GM23338 (cell line): ENCODE data around the gene PROSER1. TPM values are rescaled to one million over a fixed set of nuclear protein-coding genes. Genes with fewer than 3 reads are reported as not detected.
"Not testable (repeated sequence)": the region's sequence is repeated elsewhere in the genome, so short reads cannot be mapped to it uniquely, and the experiment has no call there.

Experiments
- ATAC-seq: fragments of 200-7000 bp; cut with Tn5 transposase; 3 replicates; pipeline ENCODE4 v1.9.1; 2020
- DNase-seq: peaks from one replicate; pipeline ENCODE4 v3.0.0-alpha.2; 2015; ENCODE audit warnings: low spot score
- H2AFZ ChIP-seq: fragments of 200-600 bp; sonication (generic); 2 replicates; pipeline ENCODE4 v1.8.0; 2016; ENCODE audit warnings: antibody characterized with exemption, mild to moderate bottlenecking, moderate library complexity
- H3F3A ChIP-seq: fragments of 200-600 bp; sonication (generic); replicated peaks from 2 replicates; pipeline ENCODE4 v1.8.0; 2017; ENCODE audit warnings: antibody characterized with exemption, mixed run types, low read depth
- H3K27ac ChIP-seq: fragments of 200-600 bp; sonication (generic); 2 replicates; pipeline ENCODE4 v1.6.1; 2016; ENCODE audit warnings: low read depth
- H3K27me3 ChIP-seq: fragments of 200-600 bp; sonication (generic); 2 replicates; pipeline ENCODE4 v1.8.0; 2016; ENCODE audit warnings: mild to moderate bottlenecking, mixed run types, moderate library complexity; ENCODE audit not compliant: insufficient read depth
- H3K36me3 ChIP-seq: fragments of 200-600 bp; sonication (generic); 2 replicates; pipeline ENCODE4 v1.8.0; 2016; ENCODE audit warnings: mild to moderate bottlenecking; ENCODE audit not compliant: insufficient read depth
- H3K4me1 ChIP-seq: fragments of 200-600 bp; sonication (generic); 2 replicates; pipeline ENCODE4 v1.8.0; 2016; ENCODE audit warnings: mild to moderate bottlenecking, moderate library complexity; ENCODE audit not compliant: insufficient read depth
- H3K4me2 ChIP-seq: fragments of 200-600 bp; sonication (generic); 2 replicates; pipeline ENCODE4 v1.7.1; 2017; ENCODE audit warnings: mixed run types
- H3K4me3 ChIP-seq: fragments of 200-600 bp; sonication (generic); 2 replicates; pipeline ENCODE4 v1.6.1; 2016; ENCODE audit warnings: mixed run types
- H3K79me2 ChIP-seq: fragments of 200-600 bp; sonication (generic); replicated peaks from 2 replicates; pipeline ENCODE4 v1.8.0; 2017; ENCODE audit warnings: mild to moderate bottlenecking; ENCODE audit not compliant: insufficient read depth
- H3K9me2 ChIP-seq: fragments of 200-600 bp; sonication (generic); 2 replicates; pipeline ENCODE4 v1.8.0; 2017; ENCODE audit not compliant: insufficient read depth
- H4K20me1 ChIP-seq: fragments of 200-600 bp; sonication (generic); replicated peaks from 2 replicates; pipeline ENCODE4 v1.8.0; 2017; ENCODE audit warnings: mild to moderate bottlenecking; ENCODE audit not compliant: insufficient read depth
- H3K27ac Mint-ChIP-seq: 2 replicates; pipeline ENCODE4 v1.8.0; 2020; ENCODE audit warnings: inconsistent platforms, mild to moderate bottlenecking, moderate library complexity, mixed read lengths
- H3K27me3 Mint-ChIP-seq: 3 replicates; pipeline ENCODE4 v1.8.0; 2022; ENCODE audit warnings: low read depth, mild to moderate bottlenecking, moderate library complexity, mixed read lengths, inconsistent platforms; ENCODE audit not compliant: insufficient read depth, poor library complexity
- H3K36me3 Mint-ChIP-seq: 3 replicates; pipeline ENCODE4 v1.8.0; 2021; ENCODE audit warnings: low read depth, mild to moderate bottlenecking, inconsistent platforms, moderate library complexity, mixed read lengths
- H3K4me1 Mint-ChIP-seq: 3 replicates; pipeline ENCODE4 v1.8.0; 2020; ENCODE audit warnings: mild to moderate bottlenecking, inconsistent platforms, mixed read lengths
- H3K4me3 Mint-ChIP-seq: 3 replicates; pipeline ENCODE4 v1.8.0; 2021; ENCODE audit warnings: moderate library complexity, mild to moderate bottlenecking, inconsistent platforms, mixed read lengths
- H3K9me3 Mint-ChIP-seq: 3 replicates; pipeline ENCODE4 v1.8.0; 2020; ENCODE audit warnings: moderate library complexity, mild to moderate bottlenecking, inconsistent platforms, mixed read lengths
- CREB1 ChIP-seq: fragments of 250-450 bp; sonication (Bioruptor Pico); IDR thresholded peaks from 2 replicates; pipeline ENCODE4 v1.5.0; 2020; ENCODE audit warnings: low read depth, mild to moderate bottlenecking, moderate library complexity
- CTCF ChIP-seq, 2 experiments: fragments of 200-600 bp in 1 of 2; sonication (generic) in 1 of 2; conservative IDR thresholded peaks; 2 replicates each; pipeline versions ENCODE4 v1.5.1 to v1.6.1; 2016 to 2017; ENCODE audit warnings: antibody characterized with exemption in 2 of 2, low read depth in 2 of 2, mild to moderate bottlenecking in 2 of 2, moderate library complexity in 1 of 2
- EZH2 ChIP-seq: fragments of 200-600 bp; sonication (generic); IDR thresholded peaks from one replicate; pipeline ENCODE4 v1.8.0; 2017; ENCODE audit warnings: antibody characterized with exemption, mild to moderate bottlenecking, low read depth; ENCODE audit not compliant: unreplicated experiment
- EZH2phosphoT487 ChIP-seq: fragments of 200-600 bp; sonication (generic); IDR thresholded peaks from one replicate; pipeline ENCODE4 v1.8.1; 2018; ENCODE audit warnings: antibody characterized with exemption; ENCODE audit not compliant: unreplicated experiment
- REST ChIP-seq: IDR thresholded peaks from one replicate; pipeline ENCODE4 v1.6.1; 2018; ENCODE audit warnings: antibody characterized with exemption; ENCODE audit not compliant: unreplicated experiment
- STAT1 ChIP-seq: IDR thresholded peaks from one replicate; pipeline ENCODE4 v1.6.1; 2016; ENCODE audit warnings: antibody characterized with exemption; ENCODE audit not compliant: unreplicated experiment
- ZNF331 ChIP-seq: fragments of 250-450 bp; sonication (Bioruptor Pico); IDR thresholded peaks from 2 replicates; pipeline ENCODE4 v1.5.0; 2020; ENCODE audit warnings: low read depth, mild to moderate bottlenecking, moderate library complexity
- ZNF462 ChIP-seq: fragments of 250-450 bp; sonication (Bioruptor Pico); IDR thresholded peaks from 2 replicates; pipeline ENCODE4 v1.5.0; 2020; ENCODE audit warnings: mild to moderate bottlenecking, moderate library complexity
- polyA plus RNA-seq: library from polyadenylated mRNA; unstranded; fragments of >200 nt; fragmentation: Nextera tagmentation; extraction: Ambion mirVana; gene quantifications from 2 replicates; pipeline ENCODE4 v1.2.1, GENCODE V29; 2016
- total RNA-seq: library from RNA; depleted of rRNA; stranded (reverse); fragments of >200 nt; shearing (Covaris generic); gene quantifications from 2 replicates; pipeline ENCODE4 v1.2.3, GENCODE V29; 2014

The PROSER1 gene
- total and polyA plus RNA-seq, 2 experiments from 2014 or later, result 64.9 to 116 TPM

- TF ChIP-seq REST (no peak), EZH2phosphoT487 (no peak), ZNF331 (CRISPR knock-in tag) (no peak), EZH2 (no peak), STAT1 (no peak), CREB1 (CRISPR knock-in tag) (no peak)
These were observed 24.4 kb downstream of the PROSER1 start (continued) for GRCh38 chr13:39013462-39013861.

- Histone ChIP-seq H3K79me2 (no peaks in the 10 kb centered on the region), H3K9me2 (no peaks in the 10 kb centered on the region), H3K4me2 (no peak overlapping the region), H3K4me1 (0 out of 2 replicates have a peak, but pooled peaks cover under 1% of the 10 kb centered on the region), H4K20me1 (no peaks in the 10 kb centered on the region), H2AFZ (no peak overlapping the region), H3K27ac (no peak overlapping the region), H3K4me3 (no peak overlapping the region), H3K36me3 (peaks cover 45% of the 10 kb centered on the region; the same call in 1 of the 2 replicates), H3F3A (peaks cover 5% of the 10 kb centered on the region), H3K27me3 (no peaks in the 10 kb centered on the region)
- H3K9me3 Mint-ChIP-seq, result peaks cover 3% of the 10 kb centered on the region; the same call in 2 of the 3 replicates
- peaks cover 80% of the 10 kb centered on the region for H3K36me3 Mint-ChIP-seq
- DNase-seq, result peak; percentile 77
- ATAC-seq, result peak; percentile 99
- H3K4me3 Mint-ChIP-seq, result no peak overlapping the region
- no peak overlapping the region for H3K27ac Mint-ChIP-seq
- TF ChIP-seq CTCF (conservative IDR thresholded peaks at IDR 0.05; ENCODE audit: low read depth in 2 of 2) (peak; percentile 75 to 79), ZNF462 (no peak)
- peaks cover 6% of the 10 kb centered on the region; the same call in 2 of the 3 replicates for H3K4me1 Mint-ChIP-seq
- peaks cover 3% of the 10 kb centered on the region for H3K27me3 Mint-ChIP-seq
These were observed 25.3 kb downstream of the PROSER1 start for GRCh38 chr13:39012608-39013007.

- peak overlapping the region; percentile 41 for H3K4me3 ChIP-seq
- not testable (repeated sequence) for H3K9me2 ChIP-seq, H2AFZ ChIP-seq, H3K4me1 ChIP-seq, DNase-seq, H4K20me1 ChIP-seq, H3K9me3 Mint-ChIP-seq, H3K27me3 ChIP-seq, H3K27me3 Mint-ChIP-seq, H3K79me2 ChIP-seq, ATAC-seq, H3F3A ChIP-seq
- Mint-ChIP-seq H3K4me1 (peaks cover 11% of the 10 kb centered on the region), H3K4me3 (peak overlapping the region; percentile 58; the same call in 2 of the 3 replicates), H3K36me3 (peaks cover 48% of the 10 kb centered on the region), H3K27ac (peak overlapping the region; percentile 95)
- H3K27ac ChIP-seq, result peak overlapping the region; percentile 77; the same call in 1 of the 2 replicates
- H3K36me3 ChIP-seq, result peaks cover 21% of the 10 kb centered on the region; the same call in 1 of the 2 replicates
- H3K4me2 ChIP-seq, result peak overlapping the region; percentile 69
These were observed 31.3 kb downstream of the PROSER1 start for GRCh38 chr13:39006371-39007111.
